ENCODE data around the gene RXRA.

RXRA gene

DNA sequence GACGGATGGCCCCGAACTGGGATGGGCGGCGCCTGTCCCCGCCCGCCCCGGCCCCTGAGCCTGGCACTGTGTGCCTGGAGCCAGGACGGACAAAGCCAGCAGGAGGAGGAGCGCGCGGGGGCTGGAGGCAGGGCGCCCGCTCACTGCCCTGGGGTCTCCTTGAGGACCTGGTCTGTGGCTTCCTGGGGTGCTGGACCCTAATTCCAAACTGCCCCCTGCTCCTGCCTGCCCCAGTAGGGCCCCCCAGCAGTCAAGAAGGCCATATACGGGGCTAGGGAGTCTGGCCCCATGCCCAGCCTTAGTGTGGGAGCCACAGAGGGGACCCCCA is 29.2 kb upstream of the RXRA start:
- DNase-seq (ENCODE audit: low read depth, low spot score), result no peak
- H3K4me3 ChIP-seq, result no peak overlapping the region
- no peak overlapping the region for H3K27ac ChIP-seq
- TF ChIP-seq POLR2AphosphoS5 (IDR thresholded peaks at IDR 0.05; ENCODE audit: borderline replicate concordance, low read depth, low read length) (no peak), FOXP2 (optimal IDR thresholded peaks at IDR 0.05; ENCODE audit: control extremely low read depth, extremely low read length, insufficient read depth) (no peak), EZH2 (IDR thresholded peaks at IDR 0.05) (no peak)
- no peak overlapping the region for H3K9ac ChIP-seq (ENCODE audit: insufficient read length)
- H3K9me3 ChIP-seq (ENCODE audit: low read depth, low read length), result no peaks in the 10 kb centered on the region
- no peaks in the 10 kb centered on the region for H3K36me3 ChIP-seq (ENCODE audit: insufficient read depth, low read length)

DNA sequence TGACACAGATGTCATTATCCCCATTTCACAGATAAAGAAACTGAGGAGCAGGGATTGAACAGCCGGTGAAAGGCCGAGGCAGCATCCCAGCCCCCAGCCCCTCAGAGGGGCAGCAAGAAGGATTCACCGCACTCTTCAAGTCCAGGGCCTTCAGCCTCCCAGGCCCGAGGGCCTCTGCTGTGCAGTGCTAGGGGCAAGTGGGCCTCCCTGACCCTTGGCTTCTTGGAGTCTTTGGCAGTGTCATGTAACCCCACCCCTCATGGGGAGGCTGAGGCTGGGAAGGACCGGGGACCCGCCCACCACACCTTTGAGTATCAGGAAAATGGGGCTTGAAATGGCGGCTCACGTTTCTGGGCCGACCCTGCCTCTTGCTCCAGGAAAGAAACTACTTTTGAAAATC is 28.7 kb upstream of the RXRA start:
- Histone ChIP-seq H3K9ac (ENCODE audit: insufficient read length) (no peak overlapping the region), H3K9me3 (ENCODE audit: low read depth, low read length) (no peaks in the 10 kb centered on the region), H3K27ac (no peak overlapping the region), H3K36me3 (ENCODE audit: insufficient read depth, low read length) (no peaks in the 10 kb centered on the region), H3K4me3 (no peak overlapping the region)
- DNase-seq (ENCODE audit: low read depth, low spot score), result no peak
- TF ChIP-seq POLR2AphosphoS5 (IDR thresholded peaks at IDR 0.05; ENCODE audit: borderline replicate concordance, low read depth, low read length) (no peak), FOXP2 (optimal IDR thresholded peaks at IDR 0.05; ENCODE audit: control extremely low read depth, extremely low read length, insufficient read depth) (no peak), EZH2 (IDR thresholded peaks at IDR 0.05) (no peak)

DNA sequence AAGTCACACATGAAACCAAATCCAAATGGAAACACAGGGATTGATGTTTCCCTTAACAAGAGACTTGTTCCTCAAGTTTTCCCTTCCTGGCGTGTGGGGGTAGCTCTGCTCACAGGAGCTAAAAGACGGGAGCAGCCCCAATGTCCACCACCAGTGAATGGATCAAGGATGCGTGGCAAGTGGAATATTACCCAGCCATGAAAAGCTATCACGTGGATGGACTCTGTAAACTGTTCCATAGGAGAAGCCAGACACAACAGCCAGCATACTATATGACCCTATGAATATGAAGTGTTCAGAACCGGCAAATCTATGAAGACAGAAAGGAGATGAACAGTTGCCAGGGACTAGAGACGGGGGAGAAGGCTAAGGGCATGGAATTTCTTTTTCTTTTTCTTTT is 28.3 kb upstream of the RXRA start:
- Histone ChIP-seq H3K4me3 (no peak overlapping the region), H3K36me3 (ENCODE audit: insufficient read depth, low read length) (no peaks in the 10 kb centered on the region), H3K27ac (no peak overlapping the region), H3K9ac (ENCODE audit: insufficient read length) (no peak overlapping the region), H3K9me3 (ENCODE audit: low read depth, low read length) (no peaks in the 10 kb centered on the region)
- TF ChIP-seq FOXP2 (optimal IDR thresholded peaks at IDR 0.05; ENCODE audit: control extremely low read depth, extremely low read length, insufficient read depth) (no peak), EZH2 (IDR thresholded peaks at IDR 0.05) (no peak), POLR2AphosphoS5 (IDR thresholded peaks at IDR 0.05; ENCODE audit: borderline replicate concordance, low read depth, low read length) (no peak)
- no peak for DNase-seq (ENCODE audit: low read depth, low spot score)

DNA sequence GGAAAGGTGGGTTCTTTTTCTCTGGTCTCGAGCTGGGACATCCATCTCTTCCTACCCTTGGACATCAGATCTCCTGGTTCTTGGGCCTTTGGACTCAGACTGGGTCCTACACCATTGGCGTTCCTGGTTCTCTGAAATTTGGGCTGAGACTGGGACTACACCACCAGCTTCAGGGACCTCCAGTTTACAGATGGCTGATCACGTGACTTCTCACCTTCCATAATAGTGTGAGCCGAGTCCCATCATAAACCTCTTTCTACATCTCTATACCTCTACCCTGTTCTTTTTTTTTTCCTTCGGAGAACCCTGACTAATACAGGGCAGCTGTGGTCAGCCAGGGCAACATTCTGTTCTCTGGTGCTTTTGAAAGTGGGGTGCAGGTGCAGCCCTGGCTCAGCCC is 27.2 kb upstream of the RXRA start:
- no peak for DNase-seq (ENCODE audit: low read depth, low spot score)
- no peaks in the 10 kb centered on the region for H3K36me3 ChIP-seq (ENCODE audit: insufficient read depth, low read length)
- TF ChIP-seq POLR2AphosphoS5 (IDR thresholded peaks at IDR 0.05; ENCODE audit: borderline replicate concordance, low read depth, low read length) (no peak), FOXP2 (optimal IDR thresholded peaks at IDR 0.05; ENCODE audit: control extremely low read depth, extremely low read length, insufficient read depth) (no peak), EZH2 (IDR thresholded peaks at IDR 0.05) (no peak)

DNA sequence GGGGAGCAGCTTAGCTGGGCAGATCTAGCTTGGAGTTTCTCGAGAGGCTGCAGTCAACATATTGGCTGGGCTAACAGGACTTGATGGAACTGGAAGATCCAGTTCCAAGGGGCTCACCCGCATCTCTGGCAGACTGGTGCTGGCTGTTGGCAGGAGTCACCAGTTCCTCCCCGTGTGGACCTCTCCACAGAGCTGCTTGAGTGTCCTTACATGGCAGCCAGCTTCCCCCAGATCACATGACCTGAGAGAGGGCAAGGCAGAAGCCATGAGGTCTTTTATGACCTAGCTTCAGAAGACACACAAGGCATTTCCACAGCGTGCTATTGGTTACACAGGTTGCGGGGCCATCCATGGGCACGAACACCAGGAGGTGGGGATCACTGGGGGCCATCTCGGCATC is 26.4 kb upstream of the RXRA start:
- Histone ChIP-seq H3K4me3 (no peak overlapping the region), H3K27ac (no peak overlapping the region), H3K36me3 (ENCODE audit: insufficient read depth, low read length) (no peaks in the 10 kb centered on the region), H3K9me3 (ENCODE audit: low read depth, low read length) (no peaks in the 10 kb centered on the region), H3K9ac (ENCODE audit: insufficient read length) (no peak overlapping the region)
- TF ChIP-seq FOXP2 (optimal IDR thresholded peaks at IDR 0.05; ENCODE audit: control extremely low read depth, extremely low read length, insufficient read depth) (no peak), POLR2AphosphoS5 (IDR thresholded peaks at IDR 0.05; ENCODE audit: borderline replicate concordance, low read depth, low read length) (no peak), EZH2 (IDR thresholded peaks at IDR 0.05) (no peak)
- no peak for DNase-seq (ENCODE audit: low read depth, low spot score)

More for the DNA sequence above, 27.2 kb upstream of the RXRA start:
- no peak overlapping the region for H3K27ac ChIP-seq
- H3K9ac ChIP-seq (ENCODE audit: insufficient read length), result no peak overlapping the region
- no peaks in the 10 kb centered on the region for H3K9me3 ChIP-seq (ENCODE audit: low read depth, low read length)
- no peak overlapping the region for H3K4me3 ChIP-seq

DNA sequence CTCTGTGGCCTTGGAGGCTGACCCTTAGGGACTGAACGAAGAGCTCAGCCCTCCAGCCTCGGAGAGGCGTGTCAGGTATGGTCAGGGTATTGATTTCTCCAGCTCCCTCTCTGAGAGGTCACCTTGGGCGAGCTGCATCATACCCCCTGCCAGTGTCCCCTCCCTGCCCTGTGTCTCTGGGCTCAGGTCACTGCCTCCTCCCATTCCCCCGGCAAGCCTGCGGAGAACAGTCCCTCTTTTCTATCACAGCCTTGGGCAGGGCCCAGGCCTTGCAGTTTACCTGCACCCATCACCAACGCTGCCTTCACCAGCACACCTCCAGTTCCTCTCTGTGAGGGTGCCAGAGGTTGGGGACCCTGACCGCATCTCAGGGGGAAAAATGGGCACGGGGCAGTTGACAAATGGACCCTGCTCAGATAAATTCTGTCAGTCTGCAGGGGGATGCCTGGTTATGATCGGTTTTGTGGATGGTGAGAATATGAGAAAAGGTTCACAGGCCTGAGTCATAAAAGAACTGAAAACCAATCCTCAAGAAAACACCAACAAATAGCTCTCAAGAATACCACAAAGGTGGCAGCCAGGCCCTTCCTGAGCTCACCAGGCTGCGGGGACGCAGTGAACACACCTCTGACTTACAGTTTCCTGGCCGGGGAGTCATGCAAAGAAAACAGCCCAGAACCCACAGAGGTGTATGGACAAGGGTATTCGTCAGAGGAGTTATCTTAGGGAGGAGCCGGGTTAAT is 24.7 kb upstream of the RXRA start:
- DNase-seq (ENCODE audit: low read depth, low spot score), result no peak
- Histone ChIP-seq H3K36me3 (ENCODE audit: insufficient read depth, low read length) (no peaks in the 10 kb centered on the region), H3K4me3 (no peak overlapping the region), H3K27ac (no peak overlapping the region), H3K9me3 (ENCODE audit: low read depth, low read length) (no peaks in the 10 kb centered on the region), H3K9ac (ENCODE audit: insufficient read length) (no peak overlapping the region)
- no peak for TF ChIP-seq POLR2AphosphoS5 (IDR thresholded peaks at IDR 0.05; ENCODE audit: borderline replicate concordance, low read depth, low read length)
- TF ChIP-seq FOXP2 (optimal IDR thresholded peaks at IDR 0.05; ENCODE audit: control extremely low read depth, extremely low read length, insufficient read depth), result no peak
- no peak for TF ChIP-seq EZH2 (IDR thresholded peaks at IDR 0.05)

DNA sequence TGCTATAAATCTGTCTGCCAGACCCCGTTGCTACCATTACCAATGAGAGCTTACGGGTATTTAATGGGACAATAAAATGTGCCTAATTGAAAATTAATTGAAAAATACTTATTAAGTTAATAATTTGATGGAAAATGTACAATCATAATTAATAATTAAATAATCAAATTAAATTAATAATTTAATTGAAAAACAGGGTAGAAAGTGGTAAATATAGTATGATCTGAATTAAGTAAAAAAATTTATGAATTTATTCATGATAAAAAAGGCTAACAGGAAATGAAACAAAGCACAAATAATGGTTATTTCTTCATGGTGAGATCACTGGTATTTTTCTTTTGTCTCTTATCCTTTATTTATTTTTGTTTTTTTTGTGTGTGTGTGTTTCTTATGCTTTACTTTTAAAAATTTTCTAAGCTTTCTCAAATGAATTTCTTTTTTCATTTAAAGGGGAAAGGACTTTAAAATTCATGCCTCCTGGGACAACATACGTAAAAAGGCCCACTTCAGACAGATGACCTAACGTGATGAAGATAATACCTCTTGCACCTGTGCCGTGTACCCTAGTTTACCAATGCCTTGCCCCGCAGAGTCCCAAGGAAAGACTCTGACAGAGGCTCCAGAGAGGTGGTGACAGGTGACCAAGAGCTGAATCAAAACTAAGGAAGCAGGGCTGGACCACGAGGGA is 24.0 kb upstream of the RXRA start:
- H3K27ac ChIP-seq, result no peak overlapping the region
- H3K36me3 ChIP-seq (ENCODE audit: insufficient read depth, low read length), result no peaks in the 10 kb centered on the region

DNA sequence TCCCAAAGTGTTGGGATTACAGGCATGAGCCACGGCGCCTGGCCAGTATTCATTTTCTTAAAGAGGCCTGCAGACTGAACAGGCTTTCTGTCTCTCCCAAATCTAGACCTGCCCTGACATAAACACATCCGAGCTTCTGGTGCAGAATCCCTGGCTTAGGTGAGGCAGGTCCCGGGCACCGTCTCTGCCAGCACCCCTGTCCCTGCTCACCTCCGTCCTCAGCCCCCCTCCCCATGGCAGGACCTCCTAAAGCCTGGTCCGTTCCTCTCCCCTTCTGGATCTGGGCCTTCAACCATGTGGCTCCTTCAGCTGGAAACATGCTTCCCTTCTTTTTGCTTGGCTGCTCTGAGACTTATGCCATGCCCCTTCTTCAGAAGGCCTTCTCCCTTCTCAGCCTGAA is 22.7 kb upstream of the RXRA start:
- Histone ChIP-seq H3K9me3 (ENCODE audit: low read depth, low read length) (no peaks in the 10 kb centered on the region), H3K4me3 (no peak overlapping the region), H3K9ac (ENCODE audit: insufficient read length) (no peak overlapping the region), H3K27ac (no peak overlapping the region), H3K36me3 (ENCODE audit: insufficient read depth, low read length) (no peaks in the 10 kb centered on the region)
- TF ChIP-seq POLR2AphosphoS5 (IDR thresholded peaks at IDR 0.05; ENCODE audit: borderline replicate concordance, low read depth, low read length) (no peak), FOXP2 (optimal IDR thresholded peaks at IDR 0.05; ENCODE audit: control extremely low read depth, extremely low read length, insufficient read depth) (no peak), EZH2 (IDR thresholded peaks at IDR 0.05) (no peak)
- no peak for DNase-seq (ENCODE audit: low read depth, low spot score)

More for the DNA sequence above, 24.0 kb upstream of the RXRA start:
- TF ChIP-seq FOXP2 (optimal IDR thresholded peaks at IDR 0.05; ENCODE audit: control extremely low read depth, extremely low read length, insufficient read depth) (no peak), POLR2AphosphoS5 (IDR thresholded peaks at IDR 0.05; ENCODE audit: borderline replicate concordance, low read depth, low read length) (no peak), EZH2 (IDR thresholded peaks at IDR 0.05) (no peak)
- H3K4me3 ChIP-seq, result no peak overlapping the region
- H3K9me3 ChIP-seq (ENCODE audit: low read depth, low read length), result no peaks in the 10 kb centered on the region
- no peak for DNase-seq (ENCODE audit: low read depth, low spot score)
- no peak overlapping the region for H3K9ac ChIP-seq (ENCODE audit: insufficient read length)
